ENCODE results near the gene YBX2. TPM values are rescaled to one million over a fixed set of nuclear protein-coding genes. Genes with fewer than 3 reads are reported as not detected.

The YBX2 gene
- total and polyA plus RNA-seq, 2 donors (not counting 3 experiments of a cell fraction or from before 2014, with no cell fraction given) = 0.15 to 0.31 TPM

GRCh38 chr17:7324438-7324779 is 30.0 kb upstream of the YBX2 start:
- dilution Hi-C loops (cut with MboI; ENCODE audit: extremely low pct_ligation_motif_present, low sequenced_read_pairs) (no loop called here), intact Hi-C loops (cut with micrococcal nuclease) (loop anchor here (1.0 kb wide), 2 partner anchors 22 to 237 kb away; partner anchors contain the start of gene SENP3)
- H3K4me2 ChIP-seq (ENCODE audit: insufficient read depth, low read length) = no peak overlapping the region
- H3K9me3 ChIP-seq (replicated peaks; ENCODE audit: control insufficient read depth, insufficient read depth, low read length) = no peaks in the 10 kb centered on the region
- DNase-seq (ENCODE audit: low read depth, low spot score) = no peak
- no peak overlapping the region for H3K4me3 ChIP-seq (replicated peaks in 1 of 3; ENCODE audit: insufficient read depth in 1 of 3, low read depth in 1 of 3, low read length in 3 of 3)
- H3K9me1 ChIP-seq (replicated peaks; ENCODE audit: control insufficient read depth, extremely low read depth, insufficient read depth, low read length) = no peaks in the 10 kb centered on the region
- no peak overlapping the region for H3K9ac ChIP-seq (replicated peaks; ENCODE audit: extremely low read depth, insufficient read depth, low read length)
- BruUV-seq (replicated peaks) = no TSS peak
- H3K27me3 ChIP-seq (ENCODE audit: control insufficient read depth in 2 of 2, insufficient read depth in 2 of 2, low read length in 2 of 2) = no peaks in the 10 kb centered on the region
- H3K27ac ChIP-seq (ENCODE audit: insufficient read depth, low read depth, low read length) = no peak overlapping the region
- H3K4me1 ChIP-seq (ENCODE audit: control insufficient read depth, extremely low read depth, insufficient read depth, low read length) = peaks cover 6% of the 10 kb centered on the region
- peaks cover 10% of the 10 kb centered on the region for H3K79me2 ChIP-seq (ENCODE audit: control insufficient read depth, insufficient read depth, low read length)
- no peak for TF ChIP-seq POLR2A (IDR thresholded peaks at IDR 0.05; ENCODE audit: low read depth, low read length)
- no peak for TF ChIP-seq JUN (IDR thresholded peaks at IDR 0.05; ENCODE audit: borderline replicate concordance, insufficient read depth, insufficient read length, low read depth)
- TF ChIP-seq EZH2 (IDR thresholded peaks at IDR 0.05; ENCODE audit: borderline replicate concordance, low read depth, low read length, severe bottlenecking) = no peak
- TF ChIP-seq CTCF (IDR thresholded peaks at IDR 0.05; ENCODE audit: extremely low read depth in 1 of 2, insufficient read depth in 1 of 2, low read depth in 1 of 2, low read length in 2 of 2) = no peak
- no peak for TF ChIP-seq GATA2 (IDR thresholded peaks at IDR 0.05; ENCODE audit: insufficient read depth, insufficient read length, low read depth, low read length)
- TF ChIP-seq FOS (IDR thresholded peaks at IDR 0.05; ENCODE audit: borderline replicate concordance, insufficient read depth, low read length) = no peak
- TF ChIP-seq POLR2AphosphoS5 (IDR thresholded peaks at IDR 0.05; ENCODE audit: insufficient read depth, low read depth, low read length) = no peak
- TF ChIP-seq MYC (IDR thresholded peaks at IDR 0.05; ENCODE audit: low read depth, low read length) = no peak
- TF ChIP-seq, protein P1, sequence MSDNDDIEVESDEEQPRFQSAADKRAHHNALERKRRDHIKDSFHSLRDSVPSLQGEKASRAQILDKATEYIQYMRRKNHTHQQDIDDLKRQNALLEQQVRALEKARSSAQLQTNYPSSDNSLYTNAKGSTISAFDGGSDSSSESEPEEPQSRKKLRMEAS (IDR thresholded peaks at IDR 0.05; ENCODE audit: insufficient read depth, insufficient read length) = no peak
- peaks cover 10 to 41% of the 10 kb centered on the region in 2 experiments for H3K36me3 ChIP-seq (ENCODE audit: control insufficient read depth in 2 of 2, extremely low read depth in 1 of 2, insufficient read depth in 2 of 2, low read length in 2 of 2)
- ChIA-PET CTCF (interaction anchor here (0.7 to 1.8 kb wide), 11 partner anchors 13 to 279 kb away, joined by 3 to 13 read pairs (median 3); partner anchors contain the start of genes ACAP1, SLC2A4 and TNFSF13), POLR2A (no interaction called here)
- no peak for FAIRE-seq
- H2AFZ ChIP-seq (ENCODE audit: low read depth, low read length) = no peak overlapping the region
- H4K20me1 ChIP-seq (replicated peaks; ENCODE audit: control insufficient read depth, extremely low read depth, insufficient read depth, low read length) = no peaks in the 10 kb centered on the region

All from endothelial cell of umbilical vein (primary cell).